ENCODE data around the gene TGFBR3. TPM values are rescaled to one million over a fixed set of nuclear protein-coding genes. Genes with fewer than 3 reads are reported as not detected.

TGFBR3 gene
- total RNA-seq, 4 donors from 2014 or later: 32.9 to 138 (median 58.8) TPM

GRCh38 chr1:91720044-91720443 lies 165.9 kb downstream of the TGFBR3 start:
- no peaks in the 10 kb centered on the region for H3K9me3 ChIP-seq
- in situ Hi-C loops (cut with MboI; ENCODE audit: low pct_ligation_motif_present in 1 of 4, low pct_unique_long_range_greater_than_20kb in 1 of 4, low sequenced_read_pairs in 3 of 4) (no loop called here), intact Hi-C loops (cut with DNase I; ENCODE audit: low total_unique reads) (no loop called here)
- no peak for DNase-seq
- 89 to 92% methylated on average over 2 to 5 of the region's 5 CpGs for WGBS, 2 donors (ENCODE audit: low coverage in 1 of 2)
- H3K4me1 ChIP-seq: peaks cover 0 to 5% (median under 1%) of the 10 kb centered on the region in 4 donors
- H3K27me3 ChIP-seq: no peaks in the 10 kb centered on the region
- TF ChIP-seq CTCF (IDR thresholded peaks at IDR 0.05) (no peak), POLR2A (IDR thresholded peaks at IDR 0.05) (no peak), POLR2AphosphoS5 (IDR thresholded peaks at IDR 0.05) (no peak), EP300 (IDR thresholded peaks at IDR 0.05; ENCODE audit: low read depth) (no peak)
- H3K4me3 ChIP-seq: no peak overlapping the region
- H3K36me3 ChIP-seq: no peaks in the 10 kb centered on the region
- no peak overlapping the region for H3K27ac ChIP-seq

GRCh38 chr1:91718877-91719276 lies 167.1 kb downstream of the TGFBR3 start:
- intact Hi-C loops (cut with DNase I; ENCODE audit: low total_unique reads): loop anchor here (10.0 kb wide), 1 partner anchor 204 kb away; no protein-coding TSS in a partner anchor
- no peak for DNase-seq
- Histone ChIP-seq H3K4me3 (no peak overlapping the region), H3K27ac (no peak overlapping the region), H3K36me3 (no peaks in the 10 kb centered on the region), H3K4me1 (peaks cover 0 to 2% (median 0%) of the 10 kb centered on the region in 4 donors), H3K9me3 (no peaks in the 10 kb centered on the region), H3K27me3 (no peaks in the 10 kb centered on the region)
- in situ Hi-C loops (cut with MboI; ENCODE audit: low pct_ligation_motif_present in 1 of 4, low pct_unique_long_range_greater_than_20kb in 1 of 4, low sequenced_read_pairs in 3 of 4): no loop called here
- TF ChIP-seq CTCF (IDR thresholded peaks at IDR 0.05) (no peak), POLR2A (IDR thresholded peaks at IDR 0.05) (no peak), EP300 (IDR thresholded peaks at IDR 0.05; ENCODE audit: low read depth) (no peak), POLR2AphosphoS5 (IDR thresholded peaks at IDR 0.05) (no peak)
- 24 to 70% methylated on average over 3 to 5 of the region's 5 CpGs for WGBS, 2 donors (ENCODE audit: low coverage in 1 of 2)

- Histone ChIP-seq H3K4me1 (peaks cover 0 to 7% (median 0%) of the 10 kb centered on the region in 4 donors), H3K4me3 (no peak overlapping the region), H3K27ac (no peak overlapping the region), H3K9me3 (no peaks in the 10 kb centered on the region), H3K36me3 (no peaks in the 10 kb centered on the region), H3K27me3 (no peaks in the 10 kb centered on the region)
- intact Hi-C loops (cut with DNase I; ENCODE audit: low total_unique reads) (loop anchor here (10.0 kb wide), 1 partner anchor 204 kb away; no protein-coding TSS in a partner anchor), in situ Hi-C loops (cut with MboI; ENCODE audit: low pct_ligation_motif_present in 1 of 4, low pct_unique_long_range_greater_than_20kb in 1 of 4, low sequenced_read_pairs in 3 of 4) (no loop called here)
- DNase-seq: no peak
- TF ChIP-seq POLR2A (IDR thresholded peaks at IDR 0.05) (no peak), CTCF (IDR thresholded peaks at IDR 0.05) (no peak)
- WGBS, 2 donors (ENCODE audit: low coverage in 1 of 2): 87 to 100% methylated on average over 2 of the region's 2 CpGs
Observed at GRCh38 chr1:91718368-91718767, 167.6 kb downstream of the TGFBR3 start.

GRCh38 chr1:91717839-91718238 lies 168.1 kb downstream of the TGFBR3 start:
- DNase-seq: no peak
- in situ Hi-C loops (cut with MboI; ENCODE audit: low pct_ligation_motif_present in 1 of 4, low pct_unique_long_range_greater_than_20kb in 1 of 4, low sequenced_read_pairs in 3 of 4) (no loop called here), intact Hi-C loops (cut with DNase I; ENCODE audit: low total_unique reads) (loop anchor here (10.0 kb wide), 1 partner anchor 203 kb away; no protein-coding TSS in a partner anchor)
- H3K9me3 ChIP-seq: no peaks in the 10 kb centered on the region
- H3K27ac ChIP-seq: no peak overlapping the region
- no peaks in the 10 kb centered on the region for H3K27me3 ChIP-seq
- no peaks in the 10 kb centered on the region for H3K36me3 ChIP-seq
- H3K4me1 ChIP-seq: peaks cover 0 to 12% (median 2%) of the 10 kb centered on the region in 4 donors
- no peak overlapping the region for H3K4me3 ChIP-seq
- WGBS, 2 donors (ENCODE audit: low coverage in 1 of 2): 74 to 88% methylated on average over 2 of the region's 2 CpGs
- no peak for TF ChIP-seq EP300 (IDR thresholded peaks at IDR 0.05; ENCODE audit: low read depth)
- no peak for TF ChIP-seq POLR2AphosphoS5 (IDR thresholded peaks at IDR 0.05)
- TF ChIP-seq CTCF (IDR thresholded peaks at IDR 0.05): no peak
- no peak for TF ChIP-seq POLR2A (IDR thresholded peaks at IDR 0.05)
